OCI-M2 (cell line): ENCODE measurements around the gene SLC22A2.

ENCODE experiments used
- DNase-seq: peaks from one replicate; lab custom pipeline; 2025; ENCODE audit not compliant: unreplicated experiment; lab: John Stamatoyannopoulos, UW

The SLC22A2 gene

GRCh38 chr6:160172704-160173103 lies 85.9 kb downstream of the SLC22A2 start:
- DNase-seq, result no peak

- no peak for DNase-seq
Measured at GRCh38 chr6:160170018-160170680, 88.5 kb downstream of the SLC22A2 start.

GRCh38 chr6:160167604-160168399 lies 90.8 kb downstream of the SLC22A2 start:
- no peak for DNase-seq
